Fibroblast of mammary gland (primary cell): ENCODE results near the gene CAPZA2.
"Not testable (repeated sequence)": the region's sequence is repeated elsewhere in the genome, so short reads cannot be mapped to it uniquely, and the experiment has no call there.

Experiments used
- DNase-seq: peaks from one replicate; pipeline ENCODE4 v3.0.0-alpha.2; 2010; ENCODE audit warnings: low read depth
- H3K4me3 ChIP-seq: 2 replicates; pipeline ENCODE4 v1.5.1; 2011; ENCODE audit warnings: low read depth, mild to moderate bottlenecking, low read length, moderate library complexity; ENCODE audit not compliant: control insufficient read depth
- CTCF ChIP-seq: conservative IDR thresholded peaks from 2 replicates; pipeline ENCODE4 v1.5.1; 2011; ENCODE audit warnings: low read depth, low read length, inconsistent platforms; ENCODE audit not compliant: control insufficient read depth, insufficient read depth

Gene CAPZA2

DNA sequence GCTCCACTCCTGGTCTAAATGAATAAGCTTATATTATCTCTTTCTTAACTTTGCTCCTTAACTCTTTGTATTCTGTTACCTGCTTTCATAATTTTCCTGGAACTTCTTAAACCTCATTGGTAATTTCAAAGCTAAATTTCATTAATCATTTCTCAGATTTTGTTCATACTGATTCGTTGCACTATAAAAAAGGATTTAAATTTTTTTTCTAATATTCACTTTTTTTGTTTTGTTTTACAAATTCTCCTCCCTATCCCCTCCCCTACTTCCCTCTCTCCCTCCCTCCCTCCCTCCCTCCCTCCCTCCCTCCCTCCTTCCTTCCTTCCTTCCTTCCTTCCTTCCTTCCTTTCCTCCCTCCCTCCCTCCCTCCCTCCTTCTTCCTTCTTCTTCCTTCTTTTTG lies 105.6 kb downstream of the CAPZA2 start:
- DNase-seq, result no peak
- H3K4me3 ChIP-seq, result no peak overlapping the region
- no peak for TF ChIP-seq CTCF

DNA sequence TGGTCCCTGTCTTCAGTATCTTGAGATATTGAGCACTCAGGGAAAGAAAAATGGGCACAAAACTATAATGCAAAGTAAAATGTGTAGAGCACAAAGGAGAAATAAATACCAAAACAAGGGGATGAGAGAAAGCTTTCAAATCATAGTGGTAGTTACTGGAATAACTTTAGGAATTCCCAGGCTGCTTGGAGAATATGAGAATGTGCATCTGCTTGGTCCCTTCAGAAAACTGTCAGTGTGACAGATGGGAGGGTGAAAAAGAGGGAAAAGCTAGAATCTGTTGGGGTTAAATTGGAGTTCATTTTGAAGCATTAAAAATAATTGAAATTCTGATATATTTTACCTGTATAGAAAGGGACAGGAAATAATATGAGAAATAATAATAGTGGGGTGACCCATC lies 106.2 kb downstream of the CAPZA2 start:
- DNase-seq, result no peak
- TF ChIP-seq CTCF, result no peak
- no peak overlapping the region for H3K4me3 ChIP-seq

- TF ChIP-seq CTCF, result no peak
- H3K4me3 ChIP-seq, result no peak overlapping the region
- DNase-seq, result no peak
Measured at GRCh38 chr7:116969371-116969902, 107.0 kb downstream of the CAPZA2 start.

DNA sequence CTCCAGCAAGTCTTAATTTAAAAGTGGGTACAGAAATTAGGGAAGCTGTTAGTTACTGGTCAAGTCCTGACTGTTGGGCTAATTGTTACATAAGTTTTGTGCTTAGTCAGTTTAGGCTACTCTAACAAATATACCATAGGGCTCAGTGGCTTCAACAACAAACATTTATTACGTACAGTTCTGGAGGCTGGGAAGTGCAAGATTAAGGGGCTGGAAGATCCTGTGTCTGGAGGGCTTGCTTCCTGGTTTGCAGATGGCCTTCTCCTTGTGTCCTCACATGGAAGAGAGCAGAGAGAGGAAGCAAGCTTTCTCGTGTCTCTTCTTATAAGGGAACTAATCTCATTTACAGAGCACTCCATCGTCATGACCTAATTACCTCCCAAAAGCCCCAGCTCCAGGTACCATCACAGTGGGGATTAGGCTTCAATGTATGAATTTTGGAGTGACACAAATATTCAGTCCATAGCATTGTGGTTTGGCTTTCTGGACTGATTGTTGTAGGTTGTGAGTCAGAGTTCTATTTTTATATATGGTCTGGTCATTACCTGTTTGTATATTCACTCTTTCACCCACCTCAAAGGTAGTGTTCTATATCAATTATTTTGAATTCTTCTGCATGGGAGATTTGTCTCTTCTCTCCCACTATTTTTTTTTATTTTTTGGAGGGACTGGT lies 108.0 kb downstream of the CAPZA2 start:
- H3K4me3 ChIP-seq, result no peak overlapping the region
- no peak for DNase-seq
- TF ChIP-seq CTCF, result no peak

- DNase-seq, H3K4me3 ChIP-seq: not testable (repeated sequence)
Measured at GRCh38 chr7:116971153-116971552, 108.8 kb downstream of the CAPZA2 start.
